C4-2B (cell line): ENCODE data around the gene PRICKLE4.

Experiments used
- H3K27ac ChIP-seq: fragments of 450-650 bp; 2 replicates; pipeline ENCODE4 v1.5.1; 2017
- ZFX ChIP-seq: fragments of 450-650 bp; IDR thresholded peaks from 2 replicates; pipeline ENCODE4 v1.6.1; 2017
- TF ChIP-seq, protein P1 (sequence below): fragments of 450-650 bp; conservative IDR thresholded peaks from 2 replicates; pipeline ENCODE4 v1.5.1; 2017; ENCODE audit warnings: mild to moderate bottlenecking

The PRICKLE4 gene

DNA sequence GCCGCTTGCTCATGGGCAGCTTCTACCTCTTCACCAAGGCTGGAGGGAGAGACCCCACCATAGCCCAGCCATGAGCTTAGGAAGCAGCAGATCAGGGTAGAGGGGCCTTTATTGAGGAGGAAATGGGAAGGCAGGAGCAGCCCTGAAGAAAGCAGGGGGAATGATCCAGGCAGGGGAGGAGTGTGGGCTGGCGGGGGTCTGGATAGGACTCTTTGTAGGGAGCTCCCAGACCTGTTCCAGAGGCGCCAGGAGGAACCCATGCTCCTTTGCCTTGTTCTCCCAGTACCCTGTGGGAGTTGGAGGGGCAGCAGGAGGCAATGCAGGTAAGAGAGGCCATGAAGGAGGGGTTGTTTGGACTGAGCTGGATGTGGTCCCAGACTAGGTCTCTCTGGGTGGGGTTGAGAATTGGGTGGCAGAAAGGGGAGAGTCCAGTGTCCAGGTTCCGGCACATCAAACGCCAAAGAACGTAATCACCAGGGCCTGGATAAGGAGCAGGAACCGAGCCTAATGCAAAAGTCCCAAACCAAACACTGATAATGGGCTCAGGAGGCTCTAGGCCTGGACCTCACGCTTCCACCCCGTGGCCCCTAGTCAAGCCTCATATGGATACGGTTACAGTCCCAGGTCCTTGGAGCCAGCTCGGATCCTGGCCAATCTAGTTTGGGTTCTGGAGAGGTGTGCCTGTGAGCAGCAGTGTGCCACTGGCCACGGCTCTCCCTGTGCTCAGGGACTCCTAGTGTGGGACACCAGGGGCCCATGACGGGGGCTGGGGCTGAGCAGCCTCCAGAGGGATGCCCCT, 21.3 kb upstream of the PRICKLE4 start:
- TF ChIP-seq ZFX, result no peak
- TF ChIP-seq, protein P1, sequence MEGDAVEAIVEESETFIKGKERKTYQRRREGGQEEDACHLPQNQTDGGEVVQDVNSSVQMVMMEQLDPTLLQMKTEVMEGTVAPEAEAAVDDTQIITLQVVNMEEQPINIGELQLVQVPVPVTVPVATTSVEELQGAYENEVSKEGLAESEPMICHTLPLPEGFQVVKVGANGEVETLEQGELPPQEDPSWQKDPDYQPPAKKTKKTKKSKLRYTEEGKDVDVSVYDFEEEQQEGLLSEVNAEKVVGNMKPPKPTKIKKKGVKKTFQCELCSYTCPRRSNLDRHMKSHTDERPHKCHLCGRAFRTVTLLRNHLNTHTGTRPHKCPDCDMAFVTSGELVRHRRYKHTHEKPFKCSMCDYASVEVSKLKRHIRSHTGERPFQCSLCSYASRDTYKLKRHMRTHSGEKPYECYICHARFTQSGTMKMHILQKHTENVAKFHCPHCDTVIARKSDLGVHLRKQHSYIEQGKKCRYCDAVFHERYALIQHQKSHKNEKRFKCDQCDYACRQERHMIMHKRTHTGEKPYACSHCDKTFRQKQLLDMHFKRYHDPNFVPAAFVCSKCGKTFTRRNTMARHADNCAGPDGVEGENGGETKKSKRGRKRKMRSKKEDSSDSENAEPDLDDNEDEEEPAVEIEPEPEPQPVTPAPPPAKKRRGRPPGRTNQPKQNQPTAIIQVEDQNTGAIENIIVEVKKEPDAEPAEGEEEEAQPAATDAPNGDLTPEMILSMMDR, result no peak
- no peak overlapping the region for H3K27ac ChIP-seq

DNA sequence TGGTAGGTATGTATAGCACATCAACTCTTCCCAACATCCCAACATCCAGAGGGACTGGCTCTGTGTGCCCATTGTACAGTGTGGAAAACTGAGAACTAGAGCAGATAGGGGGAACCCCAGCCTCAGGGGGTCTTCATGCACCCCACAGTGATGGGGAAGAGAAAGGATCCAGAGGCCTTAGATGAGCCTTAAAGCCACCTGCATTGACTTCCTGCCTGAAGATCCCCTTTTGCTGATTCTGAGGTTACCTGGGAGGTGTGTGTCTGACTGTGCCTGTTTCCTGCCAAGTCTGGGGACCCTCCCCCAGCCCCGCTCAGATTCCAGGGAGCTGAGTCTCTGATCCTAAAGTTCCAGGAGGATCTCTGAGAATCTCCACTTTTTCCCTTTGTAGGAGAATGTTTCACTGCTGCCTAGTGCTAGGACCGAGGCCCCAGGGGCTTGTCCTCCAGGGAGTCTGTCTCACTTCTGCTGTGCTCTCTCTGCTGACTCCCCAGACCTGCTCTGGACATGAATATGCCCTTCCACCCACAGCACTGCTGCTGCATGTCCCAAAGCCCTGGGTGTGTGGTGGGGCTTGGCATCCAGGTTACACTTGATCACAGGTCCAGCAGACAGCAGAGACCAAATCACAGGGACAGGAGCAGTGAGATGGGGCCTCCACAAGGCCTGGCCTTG, 20.5 kb upstream of the PRICKLE4 start:
- H3K27ac ChIP-seq, result no peak overlapping the region
- TF ChIP-seq, protein P1, result no peak
- TF ChIP-seq ZFX, result no peak

DNA sequence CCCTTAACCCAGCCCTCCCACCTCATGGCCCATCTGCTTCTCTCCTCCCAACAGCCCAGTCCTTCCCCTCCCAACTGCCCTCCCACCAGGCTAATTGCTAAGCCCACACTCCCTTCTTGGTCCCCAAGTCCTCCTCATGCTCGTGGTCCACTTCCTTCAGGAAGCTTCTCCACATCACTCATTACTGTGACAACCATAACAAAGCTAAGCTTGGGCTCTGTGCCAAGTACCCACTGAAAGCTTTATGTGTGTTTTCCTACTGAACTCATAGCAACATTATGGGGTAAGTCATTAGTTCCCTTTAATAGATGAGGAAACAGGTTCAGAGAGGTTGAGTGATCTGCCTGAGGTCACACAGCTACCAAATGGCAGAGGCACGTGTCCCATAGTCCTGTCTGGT, 17.1 kb upstream of the PRICKLE4 start:
- no peak overlapping the region for H3K27ac ChIP-seq
- no peak for TF ChIP-seq ZFX
- TF ChIP-seq, protein P1, result no peak

DNA sequence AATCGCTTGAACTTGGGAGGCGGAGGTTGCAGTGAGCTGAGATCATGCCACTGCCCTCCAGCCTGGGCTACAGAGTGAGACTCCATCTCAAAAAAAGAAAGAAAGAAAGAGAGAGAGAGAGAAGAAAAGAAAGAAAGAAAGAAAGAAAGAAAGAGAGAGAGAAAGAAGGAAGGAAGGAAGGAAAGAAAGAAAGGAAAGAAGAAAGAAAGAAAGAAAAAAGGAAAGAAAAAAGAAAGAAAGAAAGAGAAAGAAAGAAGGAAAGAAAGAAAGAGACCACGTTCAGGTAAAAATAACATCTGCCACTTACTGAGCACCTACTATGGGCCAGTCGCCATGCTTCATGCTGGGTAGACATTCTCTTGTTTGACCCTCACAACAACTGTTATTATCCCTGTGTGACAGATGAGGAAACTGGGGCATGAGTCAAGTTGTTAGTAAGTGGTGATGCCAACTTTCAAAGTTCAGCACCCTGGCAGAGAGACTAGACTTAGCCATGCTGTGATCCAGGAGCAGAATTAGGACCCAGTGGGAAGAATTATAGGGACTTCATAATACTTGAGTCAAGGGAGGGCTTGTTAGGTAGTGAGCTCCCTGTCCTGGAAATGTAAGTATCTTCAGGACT, 14.4 kb upstream of the PRICKLE4 start:
- peak overlapping the region; percentile 81 for H3K27ac ChIP-seq

DNA sequence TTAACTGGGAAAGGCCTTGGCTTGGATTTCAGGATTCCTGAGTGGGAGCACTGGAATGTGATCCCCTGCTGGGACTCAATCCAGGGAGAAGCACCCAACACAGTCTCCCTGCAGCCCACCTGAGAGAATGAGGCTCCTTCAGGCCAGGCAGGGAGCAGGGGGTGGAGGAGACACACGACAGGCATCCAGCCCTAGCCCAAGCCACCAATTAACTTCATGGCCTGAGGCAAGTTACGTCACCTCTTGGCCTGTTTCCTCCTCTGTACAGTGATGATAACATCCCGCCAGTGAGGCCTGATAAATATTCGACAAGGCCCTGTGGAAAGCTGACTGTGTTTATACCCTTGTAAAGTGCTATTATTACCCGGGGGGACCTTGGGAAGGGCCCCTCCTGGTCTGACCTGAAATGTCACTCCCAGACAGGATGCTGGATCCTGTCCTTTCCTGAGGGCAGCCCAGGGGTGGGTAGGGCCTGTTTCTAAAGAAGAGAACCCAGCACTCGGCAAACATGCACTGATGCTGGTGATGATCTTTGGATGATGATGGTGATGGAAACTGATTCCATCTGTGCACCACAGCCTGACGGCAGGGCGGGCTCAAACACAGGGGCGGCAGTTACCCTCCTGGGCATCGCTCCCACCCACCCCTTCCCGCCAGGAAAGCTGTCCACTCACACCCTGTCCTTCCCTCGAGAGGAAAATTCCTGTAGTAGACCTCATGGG, 13.3 kb upstream of the PRICKLE4 start:
- H3K27ac ChIP-seq, result peak overlapping the region; percentile 81
- peak; percentile 25; the same call in 1 of the 2 replicates for TF ChIP-seq ZFX
- TF ChIP-seq, protein P1, result no peak

DNA sequence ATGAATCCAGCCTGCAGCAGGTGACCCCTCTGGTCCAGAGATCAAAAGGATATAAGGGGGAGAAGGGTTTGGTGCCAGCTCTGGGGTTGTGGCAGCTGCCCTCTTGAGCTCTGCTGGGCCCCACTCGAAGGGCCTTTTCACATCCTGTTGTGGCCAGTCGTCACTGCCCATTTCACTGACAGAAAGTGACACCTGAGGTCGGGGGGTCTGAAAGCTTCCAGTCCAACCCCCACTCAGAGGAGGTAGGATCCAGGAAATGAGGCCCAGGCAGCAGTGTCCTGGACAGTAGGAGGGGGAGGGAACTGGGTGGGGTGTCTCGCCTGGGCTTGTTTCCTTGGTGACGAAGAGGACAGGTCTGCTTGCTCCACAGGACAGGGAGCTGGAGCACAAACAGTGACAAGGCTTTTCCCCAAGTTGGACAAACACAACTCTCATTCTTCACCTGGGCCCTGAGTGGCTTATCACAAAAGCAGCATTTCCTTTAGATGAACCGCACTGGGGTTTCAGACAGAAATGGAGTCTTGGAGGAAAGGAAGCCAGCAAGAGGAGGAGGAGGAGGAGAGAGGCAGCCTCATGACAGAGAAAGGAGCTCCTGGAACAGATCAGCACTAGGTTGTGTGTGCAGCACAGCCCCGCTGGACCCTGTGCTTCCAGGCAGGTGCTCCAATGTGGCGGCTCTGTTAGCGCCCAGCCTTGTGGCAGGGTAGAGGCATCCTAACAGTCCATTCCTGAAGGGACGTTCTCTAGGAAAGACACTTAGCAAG, 11.9 kb upstream of the PRICKLE4 start:
- TF ChIP-seq, protein P1, result no peak
- TF ChIP-seq ZFX, result no peak
- H3K27ac ChIP-seq, result peak overlapping the region; percentile 81

DNA sequence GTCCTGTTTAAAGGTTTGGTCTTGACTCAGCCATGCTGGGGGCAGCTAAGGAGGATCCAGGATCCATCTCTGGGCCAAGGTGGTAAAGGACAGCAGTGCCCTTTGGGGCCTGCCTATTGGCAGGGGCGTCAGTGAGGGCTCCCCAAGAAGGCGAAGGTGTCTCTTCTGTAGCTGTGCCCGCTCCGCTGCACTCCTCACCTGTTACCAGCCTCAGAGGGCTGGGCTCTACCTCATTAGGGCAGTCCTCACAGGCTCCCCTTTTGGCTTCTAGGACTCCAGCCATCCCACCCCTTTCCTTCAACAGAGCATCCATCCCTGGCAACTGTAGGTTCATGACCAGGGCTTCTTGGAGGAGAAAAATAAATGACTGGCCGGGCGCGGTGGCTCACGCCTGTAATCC, 11.2 kb upstream of the PRICKLE4 start:
- no peak for TF ChIP-seq ZFX
- TF ChIP-seq, protein P1, result no peak
- H3K27ac ChIP-seq, result peak overlapping the region; percentile 81
